Astrocyte (in vitro differentiated cells and primary cell): Measurements from ENCODE around the gene UNC93A. TPM values are rescaled to one million over a fixed set of nuclear protein-coding genes. Genes with fewer than 3 reads are reported as not detected.

Experiments
- DNase-seq: peaks from one replicate; pipeline ENCODE4 v3.0.0-alpha.2; 2010; ENCODE audit warnings: low read depth
- FAIRE-seq: peaks from 2 replicates; lab custom pipeline; 2011; peaks lifted over from hg19 to GRCh38; lab: Jason Lieb, UNC
- H2AFZ ChIP-seq: 2 replicates; pipeline ENCODE4 v1.6.0; 2012; ENCODE audit warnings: low read depth, low read length, inconsistent platforms
- H3K27ac ChIP-seq: 2 replicates; pipeline ENCODE4 v1.5.1; 2011; ENCODE audit warnings: low read depth, low read length, inconsistent platforms
- H3K27me3 ChIP-seq: 2 replicates; pipeline ENCODE4 v1.6.0; 2011; ENCODE audit warnings: low read length, inconsistent platforms; ENCODE audit not compliant: insufficient read depth
- H3K36me3 ChIP-seq: 2 replicates; pipeline ENCODE4 v1.5.1; 2011; ENCODE audit warnings: low read length, inconsistent platforms; ENCODE audit not compliant: insufficient read depth
- H3K4me1 ChIP-seq: 2 replicates; pipeline ENCODE4 v1.5.1; 2011; ENCODE audit warnings: low read length, inconsistent platforms; ENCODE audit not compliant: insufficient read depth
- H3K4me2 ChIP-seq: 2 replicates; pipeline ENCODE4 v1.6.0; 2012; ENCODE audit warnings: low read length, inconsistent platforms
- H3K4me3 ChIP-seq: 2 replicates; pipeline ENCODE4 v1.5.1; 2011; ENCODE audit warnings: low read depth, mild to moderate bottlenecking, low read length, inconsistent platforms; ENCODE audit not compliant: insufficient read depth
- H3K79me2 ChIP-seq: 2 replicates; pipeline ENCODE4 v1.6.0; 2012; ENCODE audit warnings: mild to moderate bottlenecking, low read length, inconsistent platforms; ENCODE audit not compliant: insufficient read depth
- H3K9ac ChIP-seq: 2 replicates; pipeline ENCODE4 v1.6.0; 2012; ENCODE audit warnings: mild to moderate bottlenecking, low read length, inconsistent platforms
- H3K9me3 ChIP-seq: 2 replicates; pipeline ENCODE4 v1.5.1; 2012; ENCODE audit warnings: low read depth, mild to moderate bottlenecking, low read length, inconsistent platforms; ENCODE audit not compliant: insufficient read depth
- H4K20me1 ChIP-seq: 2 replicates; pipeline ENCODE4 v1.6.0; 2012; ENCODE audit warnings: low read length, inconsistent platforms; ENCODE audit not compliant: insufficient read depth
- H3K27ac Mint-ChIP-seq: one replicate; pipeline ENCODE4 v1.8.0; 2021; ENCODE audit warnings: mild to moderate bottlenecking, mixed read lengths; ENCODE audit not compliant: unreplicated experiment
- H3K27me3 Mint-ChIP-seq: one replicate; pipeline ENCODE4 v1.8.0; 2021; ENCODE audit warnings: low read depth, mixed read lengths; ENCODE audit not compliant: unreplicated experiment
- H3K36me3 Mint-ChIP-seq: one replicate; pipeline ENCODE4 v1.8.0; 2021; ENCODE audit warnings: low read depth, mixed read lengths; ENCODE audit not compliant: unreplicated experiment
- H3K4me1 Mint-ChIP-seq: one replicate; pipeline ENCODE4 v1.8.0; 2021; ENCODE audit warnings: low read depth, mixed read lengths; ENCODE audit not compliant: unreplicated experiment
- H3K4me3 Mint-ChIP-seq: one replicate; pipeline ENCODE4 v1.8.0; 2021; ENCODE audit warnings: mild to moderate bottlenecking, moderate library complexity, mixed read lengths; ENCODE audit not compliant: unreplicated experiment
- H3K9me3 Mint-ChIP-seq: one replicate; pipeline ENCODE4 v1.8.0; 2021; ENCODE audit warnings: mild to moderate bottlenecking, mixed read lengths; ENCODE audit not compliant: unreplicated experiment
- CTCF ChIP-seq: IDR thresholded peaks from 2 replicates; pipeline ENCODE4 v1.5.1; 2011; ENCODE audit warnings: low read depth, mild to moderate bottlenecking, inconsistent platforms, low read length, moderate library complexity; ENCODE audit not compliant: insufficient read depth
- EZH2 ChIP-seq: IDR thresholded peaks from 2 replicates; pipeline ENCODE4 v1.6.1; 2012; ENCODE audit warnings: mild to moderate bottlenecking, low read length, inconsistent platforms; ENCODE audit not compliant: insufficient read depth
- total RNA-seq: library from RNA; stranded (reverse); gene quantifications from 2 replicates; pipeline ENCODE4 v1.2.1, GENCODE V29; 2021

The UNC93A gene
- total RNA-seq, 1 donor from 2014 or later, result not detected

GRCh38 chr6:167328086-167328485 is 37.0 kb downstream of the UNC93A start:
- Mint-ChIP-seq H3K4me1 (no peaks in the 10 kb centered on the region), H3K27me3 (peaks cover 18% of the 10 kb centered on the region)
- FAIRE-seq, result no peak

GRCh38 chr6:167329014-167329413 is 37.9 kb downstream of the UNC93A start:
- Mint-ChIP-seq H3K4me1 (no peaks in the 10 kb centered on the region), H3K9me3 (no peaks in the 10 kb centered on the region), H3K27me3 (peaks cover 15% of the 10 kb centered on the region), H3K27ac (no peak overlapping the region), H3K4me3 (no peak overlapping the region), H3K36me3 (no peaks in the 10 kb centered on the region)
- Histone ChIP-seq H3K79me2 (no peaks in the 10 kb centered on the region), H3K9me3 (no peaks in the 10 kb centered on the region), H4K20me1 (no peaks in the 10 kb centered on the region), H2AFZ (no peak overlapping the region), H3K4me2 (no peak overlapping the region), H3K9ac (no peak overlapping the region), H3K4me1 (no peaks in the 10 kb centered on the region), H3K4me3 (no peak overlapping the region), H3K36me3 (no peaks in the 10 kb centered on the region), H3K27ac (no peak overlapping the region), H3K27me3 (no peaks in the 10 kb centered on the region)
- TF ChIP-seq CTCF (no peak), EZH2 (no peak)
- DNase-seq, result no peak
- FAIRE-seq, result no peak

More at GRCh38 chr6:167328086-167328485, 37.0 kb downstream of the UNC93A start:
- H3K4me2 ChIP-seq, result no peak overlapping the region
- Mint-ChIP-seq H3K36me3 (no peaks in the 10 kb centered on the region), H3K4me3 (no peak overlapping the region), H3K27ac (no peak overlapping the region), H3K9me3 (no peaks in the 10 kb centered on the region)
- no peak for DNase-seq
- no peak for TF ChIP-seq EZH2
- no peaks in the 10 kb centered on the region for H3K27me3 ChIP-seq
- no peak overlapping the region for H3K27ac ChIP-seq
- no peaks in the 10 kb centered on the region for H3K9me3 ChIP-seq
- no peaks in the 10 kb centered on the region for H3K79me2 ChIP-seq
- no peak overlapping the region for H3K9ac ChIP-seq
- no peak overlapping the region for H3K4me3 ChIP-seq
- H2AFZ ChIP-seq, result no peak overlapping the region
- no peaks in the 10 kb centered on the region for H3K4me1 ChIP-seq
- H3K36me3 ChIP-seq, result no peaks in the 10 kb centered on the region
- H4K20me1 ChIP-seq, result no peaks in the 10 kb centered on the region

GRCh38 chr6:167330750-167331149 is 39.6 kb downstream of the UNC93A start:
- no peaks in the 10 kb centered on the region for H3K36me3 ChIP-seq
- H3K4me3 ChIP-seq, result no peak overlapping the region
- DNase-seq (no peak), FAIRE-seq (no peak)
- no peaks in the 10 kb centered on the region for H3K4me1 Mint-ChIP-seq
- no peak overlapping the region for H3K4me2 ChIP-seq
- no peaks in the 10 kb centered on the region for H3K36me3 Mint-ChIP-seq
- H3K27ac Mint-ChIP-seq, result no peak overlapping the region
- H3K27me3 Mint-ChIP-seq, result peaks cover 15% of the 10 kb centered on the region
- no peak overlapping the region for H3K27ac ChIP-seq
- no peaks in the 10 kb centered on the region for H3K79me2 ChIP-seq
- no peaks in the 10 kb centered on the region for H3K4me1 ChIP-seq
- no peak for TF ChIP-seq EZH2
- TF ChIP-seq CTCF, result no peak
- no peak overlapping the region for H3K9ac ChIP-seq
- H3K9me3 Mint-ChIP-seq, result no peaks in the 10 kb centered on the region
- no peaks in the 10 kb centered on the region for H3K27me3 ChIP-seq
- no peaks in the 10 kb centered on the region for H4K20me1 ChIP-seq
- no peaks in the 10 kb centered on the region for H3K9me3 ChIP-seq
- no peak overlapping the region for H3K4me3 Mint-ChIP-seq
- H2AFZ ChIP-seq, result no peak overlapping the region
